ENCODE data around the gene AFG3L2.

DNA sequence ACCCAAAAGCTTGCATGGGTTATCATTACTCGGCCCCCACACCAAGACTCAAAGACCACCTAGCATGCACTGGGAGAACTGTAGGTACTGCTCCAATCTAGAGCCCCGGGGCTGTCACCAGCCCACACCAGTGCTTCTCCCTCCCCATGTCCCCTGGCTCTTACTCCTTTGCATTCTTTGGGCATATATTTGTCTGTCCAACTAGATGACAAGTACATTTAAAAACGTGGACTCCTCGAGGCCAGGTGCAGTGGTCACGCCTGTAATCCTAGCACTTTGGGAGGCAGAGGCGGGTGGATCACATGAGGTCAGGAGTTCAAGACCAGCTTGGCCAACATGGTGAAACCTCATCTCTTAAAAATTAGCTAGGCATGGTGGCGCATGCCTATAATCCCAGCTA is 7.8 kb downstream of the AFG3L2 start:
- TF ChIP-seq, protein P1, sequence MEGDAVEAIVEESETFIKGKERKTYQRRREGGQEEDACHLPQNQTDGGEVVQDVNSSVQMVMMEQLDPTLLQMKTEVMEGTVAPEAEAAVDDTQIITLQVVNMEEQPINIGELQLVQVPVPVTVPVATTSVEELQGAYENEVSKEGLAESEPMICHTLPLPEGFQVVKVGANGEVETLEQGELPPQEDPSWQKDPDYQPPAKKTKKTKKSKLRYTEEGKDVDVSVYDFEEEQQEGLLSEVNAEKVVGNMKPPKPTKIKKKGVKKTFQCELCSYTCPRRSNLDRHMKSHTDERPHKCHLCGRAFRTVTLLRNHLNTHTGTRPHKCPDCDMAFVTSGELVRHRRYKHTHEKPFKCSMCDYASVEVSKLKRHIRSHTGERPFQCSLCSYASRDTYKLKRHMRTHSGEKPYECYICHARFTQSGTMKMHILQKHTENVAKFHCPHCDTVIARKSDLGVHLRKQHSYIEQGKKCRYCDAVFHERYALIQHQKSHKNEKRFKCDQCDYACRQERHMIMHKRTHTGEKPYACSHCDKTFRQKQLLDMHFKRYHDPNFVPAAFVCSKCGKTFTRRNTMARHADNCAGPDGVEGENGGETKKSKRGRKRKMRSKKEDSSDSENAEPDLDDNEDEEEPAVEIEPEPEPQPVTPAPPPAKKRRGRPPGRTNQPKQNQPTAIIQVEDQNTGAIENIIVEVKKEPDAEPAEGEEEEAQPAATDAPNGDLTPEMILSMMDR (IDR thresholded peaks at IDR 0.05), result no peak
- TF ChIP-seq POLR2A (IDR thresholded peaks at IDR 0.05), result no peak
